NCI-H2107 (cell line): ENCODE data around the gene SLC15A3.

Experiments
- DNase-seq: peaks from one replicate; lab custom pipeline; 2025; lab: John Stamatoyannopoulos, UW

SLC15A3 gene

DNA sequence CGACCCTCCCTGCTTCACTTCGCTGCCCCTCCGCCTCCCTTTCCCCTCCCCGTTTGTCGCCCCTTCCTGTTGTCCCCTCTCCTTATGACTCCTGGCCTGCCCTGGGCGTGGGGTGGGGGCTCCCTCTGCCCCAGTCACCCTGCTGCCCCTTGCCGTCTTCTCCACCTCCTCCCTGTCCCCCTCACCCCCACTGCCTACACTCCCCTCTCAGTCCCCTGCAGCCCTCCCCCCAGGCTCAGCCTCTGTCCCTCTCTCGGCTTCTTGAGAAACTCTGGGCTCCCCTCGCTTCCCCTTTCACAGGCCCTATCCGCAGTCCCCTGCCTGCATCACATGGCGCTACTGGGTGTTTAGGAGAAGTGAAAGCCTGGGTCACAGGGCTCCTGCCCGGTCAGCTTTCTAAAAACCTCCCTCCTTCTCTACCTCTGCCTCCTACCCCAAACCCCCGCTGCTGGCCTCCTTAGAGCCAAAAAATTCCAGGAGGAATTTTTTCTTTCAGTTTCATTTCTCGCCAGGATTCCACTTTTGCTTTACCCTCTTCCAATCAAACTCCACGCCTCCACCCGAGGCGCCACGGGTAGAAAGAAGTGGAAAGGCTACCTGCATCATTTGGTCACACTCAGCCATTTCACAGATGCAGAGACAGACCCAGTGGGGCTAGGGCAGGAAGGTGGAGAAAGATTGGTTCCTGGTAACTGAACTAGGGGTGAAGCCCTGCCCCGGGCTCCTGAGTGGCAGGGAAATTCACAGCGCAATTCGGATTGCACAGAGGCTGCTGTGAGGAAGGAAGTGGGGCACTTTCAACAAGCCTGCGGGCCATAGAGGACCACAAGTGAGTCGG lies at the start of gene SLC15A3:
Gene SLC15A3, minus strand, starts transcription at position 273 of the 838 bp plus-strand sequence. CDS start 625 bp downstream, outside the sequence.
- no peak for DNase-seq

DNA sequence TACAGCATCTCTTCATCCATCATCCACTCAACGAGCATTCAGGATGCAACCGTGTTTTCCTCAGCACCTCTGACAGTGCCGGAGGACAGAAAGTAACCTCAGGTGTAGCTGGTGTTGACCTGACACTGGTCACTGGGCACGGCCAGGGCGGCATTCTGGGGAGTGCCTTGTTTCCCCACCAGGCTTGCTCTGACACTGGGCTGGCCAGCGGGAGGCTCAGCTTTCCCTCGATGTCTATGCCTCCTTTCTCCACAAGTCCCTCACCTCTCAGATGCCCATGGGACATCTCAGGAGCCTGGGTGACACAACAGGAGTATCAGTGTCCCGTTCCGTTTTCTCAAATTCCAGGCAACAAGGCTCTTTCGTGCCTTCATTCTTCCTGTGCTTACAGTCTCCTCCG lies 48.5 kb upstream of the SLC15A3 start:
- no peak for DNase-seq

- no peak for DNase-seq
Measured at GRCh38 chr11:60996381-60997138, 44.6 kb upstream of the SLC15A3 start.

- DNase-seq: no peak
Measured at GRCh38 chr11:60995798-60996197, 43.8 kb upstream of the SLC15A3 start.

- DNase-seq: no peak
Measured at GRCh38 chr11:60994541-60995080, 42.6 kb upstream of the SLC15A3 start.

DNA sequence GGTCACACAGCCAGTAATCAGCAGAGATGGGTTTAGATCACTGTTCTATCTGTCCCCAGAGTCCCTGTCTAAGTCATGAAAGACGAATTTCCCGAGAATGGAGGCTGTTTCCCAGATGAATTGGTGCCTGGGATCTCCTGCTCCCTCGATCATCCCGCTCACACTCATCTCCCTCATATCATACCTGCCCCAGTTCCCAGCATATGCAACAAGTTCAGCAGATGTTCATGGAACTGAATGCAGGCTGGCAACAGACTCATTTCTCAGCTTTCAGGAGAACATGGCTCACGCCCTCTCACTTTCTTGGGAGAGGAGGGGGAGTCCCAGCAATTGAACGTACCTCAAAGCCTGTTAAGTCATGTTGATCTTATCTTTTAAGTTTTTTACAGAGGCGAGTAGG lies 41.6 kb upstream of the SLC15A3 start:
- no peak for DNase-seq

DNA sequence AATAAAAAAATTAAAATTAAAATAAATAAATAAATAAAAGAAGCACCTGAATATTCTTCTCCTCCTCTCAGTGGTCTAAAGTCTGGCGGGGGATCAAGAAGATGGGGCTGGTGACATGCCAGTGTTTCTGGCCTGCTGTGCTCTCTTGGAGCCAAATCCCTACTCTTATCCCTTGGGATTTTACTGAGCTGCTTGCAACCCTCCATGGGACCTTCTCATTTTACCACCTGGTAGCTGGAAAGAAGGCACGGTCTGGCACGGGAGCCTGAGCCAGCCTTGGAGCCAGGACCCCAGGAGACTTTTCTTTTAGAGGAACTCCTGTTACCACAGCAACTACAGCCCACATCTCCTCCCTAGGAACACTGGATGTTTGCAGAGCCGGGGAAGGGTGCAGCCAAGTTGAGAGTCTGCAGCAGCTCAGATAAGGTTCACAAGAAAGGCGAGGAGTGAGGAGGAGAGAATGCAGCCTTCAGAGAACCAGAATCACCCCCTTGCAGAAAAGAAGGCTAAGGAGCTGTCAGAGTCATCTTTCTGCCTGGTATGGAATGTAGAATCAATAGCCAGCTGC lies 41.0 kb upstream of the SLC15A3 start:
- DNase-seq: peak; percentile 71

DNA sequence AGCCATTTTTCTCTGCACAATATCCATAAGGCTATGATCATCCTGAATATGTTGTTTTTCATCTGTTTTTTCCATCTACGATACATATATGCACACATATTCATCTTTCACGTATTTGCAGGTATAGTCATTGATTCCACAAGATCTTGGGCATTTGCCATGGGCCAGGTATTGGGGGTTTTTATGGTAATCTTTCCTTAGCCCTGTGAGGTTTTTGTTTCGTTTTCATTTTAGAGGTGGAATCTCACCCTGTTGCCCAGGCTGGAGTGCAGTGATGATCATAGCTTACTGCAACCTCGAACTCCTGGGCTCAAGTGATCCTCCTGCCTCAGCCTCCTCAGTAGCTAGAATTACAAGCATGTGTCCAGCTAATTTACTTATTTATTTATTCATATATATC lies 39.5 kb upstream of the SLC15A3 start:
- no peak for DNase-seq

- DNase-seq: no peak
Measured at GRCh38 chr11:60989093-60989650, 37.2 kb upstream of the SLC15A3 start.

GRCh38 chr11:60988658-60989057 lies 36.7 kb upstream of the SLC15A3 start:
- DNase-seq: no peak

GRCh38 chr11:60987577-60988277 lies 35.8 kb upstream of the SLC15A3 start:
- no peak for DNase-seq

GRCh38 chr11:60985991-60986915 lies 34.3 kb upstream of the SLC15A3 start:
- DNase-seq: no peak

DNA sequence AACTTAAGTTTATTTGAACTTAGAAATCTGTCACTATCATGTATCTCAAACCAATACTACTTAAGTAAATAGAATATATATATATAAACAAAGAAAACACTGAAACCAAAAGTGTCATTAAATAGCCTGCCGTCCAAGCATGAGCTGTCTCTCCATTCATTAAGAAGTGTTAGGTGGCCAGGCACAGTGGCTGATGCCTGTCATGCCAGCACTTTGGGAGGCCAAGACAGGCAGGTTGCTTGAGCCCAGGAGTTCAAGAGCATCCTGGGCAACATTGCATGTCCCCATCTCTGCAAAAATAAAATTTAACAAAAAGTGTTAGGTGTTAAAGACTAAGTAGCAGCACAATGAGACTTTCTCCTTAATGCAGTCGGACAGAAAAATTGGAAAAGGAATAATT lies 33.5 kb upstream of the SLC15A3 start:
- DNase-seq: no peak

DNA sequence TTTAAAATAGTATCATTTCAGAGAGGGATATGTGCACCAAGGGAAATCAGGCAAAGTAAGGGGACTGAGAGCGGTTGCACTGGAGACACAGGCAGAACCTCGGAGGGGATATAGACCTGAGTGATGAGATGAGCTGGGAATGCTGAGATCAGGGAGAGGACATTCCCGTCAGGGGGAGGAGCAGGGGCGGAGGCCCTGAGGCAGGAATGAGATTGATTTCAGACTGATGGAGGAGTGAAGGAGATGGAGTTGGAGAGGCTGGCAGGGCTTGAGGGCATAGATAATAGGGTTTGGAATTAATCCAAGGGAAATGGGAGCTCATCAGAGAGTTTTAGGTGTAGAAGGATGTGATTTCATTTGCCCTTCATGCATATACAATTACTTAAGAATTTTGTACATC lies 32.7 kb upstream of the SLC15A3 start:
- no peak for DNase-seq

GRCh38 chr11:60984149-60984548 lies 32.2 kb upstream of the SLC15A3 start:
- no peak for DNase-seq

- DNase-seq: no peak
Measured at GRCh38 chr11:60982184-60982583, 30.2 kb upstream of the SLC15A3 start.

GRCh38 chr11:60981515-60981914 lies 29.5 kb upstream of the SLC15A3 start:
- no peak for DNase-seq

DNA sequence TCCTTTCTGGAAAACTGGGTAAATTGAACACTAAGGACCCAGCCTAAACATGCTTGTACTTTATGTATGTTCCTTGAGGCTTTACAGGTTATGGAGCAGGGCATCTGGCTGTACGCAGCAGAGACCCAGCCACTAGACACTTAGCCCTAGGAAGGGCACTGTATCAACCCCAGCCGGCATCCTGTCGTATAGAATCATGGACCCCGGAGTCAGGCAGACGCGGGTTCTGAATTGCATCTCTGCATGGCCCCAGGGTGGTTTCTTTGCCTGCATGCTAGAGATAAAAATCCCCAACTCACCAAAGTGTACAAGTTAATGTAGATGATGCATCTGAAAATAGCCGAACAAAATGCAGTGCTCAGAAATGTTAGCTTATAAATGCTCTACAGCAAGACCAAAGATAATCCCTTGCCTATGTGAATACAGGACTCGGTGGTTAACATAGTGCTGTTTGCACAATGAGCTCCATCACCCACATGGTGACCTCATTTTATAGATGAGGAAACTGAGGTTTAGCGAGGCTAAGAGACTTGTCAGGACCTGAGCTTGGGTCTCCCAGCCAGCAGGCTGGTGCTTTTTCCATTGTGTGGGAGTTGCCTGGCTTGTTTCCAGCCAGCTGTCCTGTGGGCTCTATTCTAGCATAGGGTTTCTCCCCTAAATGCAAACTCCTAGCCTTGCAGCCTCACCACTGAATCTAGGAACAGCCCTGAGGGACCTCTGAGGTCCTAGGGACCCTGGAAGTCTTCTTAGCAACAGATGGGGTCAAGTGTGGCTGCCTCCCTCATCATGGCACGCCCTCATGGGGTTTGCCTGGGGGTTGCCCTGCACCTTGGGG lies 26.8 kb upstream of the SLC15A3 start:
- no peak for DNase-seq

DNA sequence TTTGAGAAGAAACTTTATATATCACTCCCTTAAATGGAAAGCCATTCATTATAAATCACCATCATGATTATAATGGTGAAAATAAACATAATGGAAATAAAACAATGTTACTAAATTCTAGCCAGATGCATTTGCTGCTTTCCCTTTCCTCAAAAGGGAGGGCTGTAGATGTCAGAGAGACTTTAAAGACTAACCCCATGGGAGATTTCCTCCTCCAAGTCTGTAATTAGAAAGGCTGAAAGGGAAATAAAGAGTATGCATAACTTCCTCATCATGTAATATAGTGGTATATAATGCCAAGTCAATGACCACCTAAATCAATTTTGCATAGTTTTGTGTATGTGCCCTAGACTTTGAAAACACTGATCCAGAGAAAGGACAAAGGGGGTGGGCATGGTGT lies 25.9 kb upstream of the SLC15A3 start:
- DNase-seq: no peak

DNA sequence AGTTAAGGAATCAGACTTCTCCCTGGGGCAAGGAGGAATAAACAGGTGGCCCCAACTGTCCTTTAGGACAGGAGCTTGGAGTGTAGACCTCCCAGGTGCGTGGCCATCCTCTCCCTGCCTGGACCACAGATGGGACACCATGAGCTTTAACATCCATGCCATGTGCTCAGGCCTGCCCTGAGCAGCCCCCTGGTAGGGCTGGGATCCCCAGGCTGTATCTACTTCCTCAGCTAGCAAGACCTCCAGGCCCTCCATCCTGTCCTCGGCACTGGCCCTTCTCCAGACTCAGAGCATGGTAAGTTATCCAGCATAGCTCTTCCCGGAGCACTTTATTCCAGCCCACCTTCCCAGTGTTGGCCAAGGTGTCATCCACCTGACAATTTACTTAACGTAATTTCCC lies 25.2 kb upstream of the SLC15A3 start:
- no peak for DNase-seq
